Ascending aorta (tissue), 2 donors: ENCODE results near the gene ABCB8. TPM values are rescaled to one million over a fixed set of nuclear protein-coding genes. Genes with fewer than 3 reads are reported as not detected.

Source experiments
- DNase-seq, 2 donors: peaks; one replicate each; pipeline ENCODE4 v3.0.0-alpha.2; 2019; ENCODE audit warnings: low spot score in 2 of 2
- H3K27ac ChIP-seq, 2 donors: fragments of 200-600 bp; sonication (generic); one replicate each; pipeline ENCODE4 v1.5.1; 2016 to 2017; ENCODE audit warnings: mild to moderate bottlenecking in 1 of 2
- H3K27me3 ChIP-seq: fragments of 200-600 bp; sonication (generic); one replicate; pipeline ENCODE4 v1.5.1; 2017
- H3K36me3 ChIP-seq, 2 donors: fragments of 200-600 bp; sonication (generic); one replicate each; pipeline ENCODE4 v1.5.1; 2016
- H3K4me1 ChIP-seq, 2 donors: fragments of 200-600 bp; sonication (generic); one replicate each; pipeline ENCODE4 v1.5.1; 2016 to 2017; ENCODE audit warnings: mild to moderate bottlenecking in 1 of 2
- H3K4me3 ChIP-seq, 2 donors: fragments of 200-600 bp; sonication (generic); one replicate each; pipeline ENCODE4 v1.5.1; 2016 to 2017; ENCODE audit warnings: mild to moderate bottlenecking in 1 of 2
- H3K9me3 ChIP-seq, 2 donors: fragments of 200-600 bp; sonication (generic); one replicate each; pipeline ENCODE4 v1.5.1; 2016
- intact Hi-C: fragments of 100-400 bp; cut with DNase I; formaldehyde crosslinking; loops from one replicate; pipeline ENCODE4 v1.15.1; 2023
- total RNA-seq: library from RNA; depleted of rRNA; stranded (reverse); fragments of >200 nt; gene quantifications from one replicate; pipeline ENCODE4 v1.1.0, GENCODE V29; 2016
- TF ChIP-seq, protein P1 (sequence below), 3 experiments: fragments of 200-600 bp in 2 of 3; fragments of 450-650 bp in 1 of 3; sonication (generic) in 2 of 3; IDR thresholded peaks; one replicate each; pipeline ENCODE4 v1.5.1; 2016 to 2019; ENCODE audit warnings: antibody characterized with exemption in 3 of 3, mild to moderate bottlenecking in 1 of 3, moderate library complexity in 1 of 3

Gene ABCB8
- total RNA-seq, 1 donor from 2014 or later = 50.8 TPM

DNA sequence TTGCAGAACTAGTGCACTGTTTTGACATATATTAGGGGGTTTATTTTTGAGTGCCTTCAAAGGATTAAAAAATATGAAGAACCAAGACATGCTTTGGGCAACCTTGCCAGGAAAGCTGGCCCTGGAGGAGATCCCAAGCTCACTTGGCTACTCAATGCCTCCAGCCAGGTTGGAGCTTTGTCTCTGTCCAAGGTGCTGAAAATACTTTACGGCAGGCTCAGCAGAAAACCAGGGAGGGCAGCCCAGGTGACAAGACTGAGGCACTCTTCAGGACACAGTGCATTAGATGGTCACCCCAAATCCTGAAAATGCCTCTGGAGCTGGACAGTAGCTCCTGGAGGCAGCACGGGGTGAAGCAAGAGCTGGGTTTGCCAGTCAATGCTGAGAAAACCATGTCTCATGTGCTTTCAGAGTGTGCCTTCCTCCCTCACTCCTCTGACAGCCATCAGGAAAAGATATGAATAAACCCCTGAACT lies 44.3 kb upstream of the ABCB8 start:
- TF ChIP-seq, protein P1, sequence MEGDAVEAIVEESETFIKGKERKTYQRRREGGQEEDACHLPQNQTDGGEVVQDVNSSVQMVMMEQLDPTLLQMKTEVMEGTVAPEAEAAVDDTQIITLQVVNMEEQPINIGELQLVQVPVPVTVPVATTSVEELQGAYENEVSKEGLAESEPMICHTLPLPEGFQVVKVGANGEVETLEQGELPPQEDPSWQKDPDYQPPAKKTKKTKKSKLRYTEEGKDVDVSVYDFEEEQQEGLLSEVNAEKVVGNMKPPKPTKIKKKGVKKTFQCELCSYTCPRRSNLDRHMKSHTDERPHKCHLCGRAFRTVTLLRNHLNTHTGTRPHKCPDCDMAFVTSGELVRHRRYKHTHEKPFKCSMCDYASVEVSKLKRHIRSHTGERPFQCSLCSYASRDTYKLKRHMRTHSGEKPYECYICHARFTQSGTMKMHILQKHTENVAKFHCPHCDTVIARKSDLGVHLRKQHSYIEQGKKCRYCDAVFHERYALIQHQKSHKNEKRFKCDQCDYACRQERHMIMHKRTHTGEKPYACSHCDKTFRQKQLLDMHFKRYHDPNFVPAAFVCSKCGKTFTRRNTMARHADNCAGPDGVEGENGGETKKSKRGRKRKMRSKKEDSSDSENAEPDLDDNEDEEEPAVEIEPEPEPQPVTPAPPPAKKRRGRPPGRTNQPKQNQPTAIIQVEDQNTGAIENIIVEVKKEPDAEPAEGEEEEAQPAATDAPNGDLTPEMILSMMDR (IDR thresholded peaks at IDR 0.05) = no peak
- intact Hi-C loops = no loop called here
- H3K9me3 ChIP-seq = no peaks in the 10 kb centered on the region
- H3K36me3 ChIP-seq = no peaks in the 10 kb centered on the region
- no peaks in the 10 kb centered on the region for H3K4me1 ChIP-seq
- no peak for DNase-seq
- H3K27me3 ChIP-seq = peaks cover 3% of the 10 kb centered on the region
- no peak overlapping the region for H3K4me3 ChIP-seq
- no peak overlapping the region for H3K27ac ChIP-seq

DNA sequence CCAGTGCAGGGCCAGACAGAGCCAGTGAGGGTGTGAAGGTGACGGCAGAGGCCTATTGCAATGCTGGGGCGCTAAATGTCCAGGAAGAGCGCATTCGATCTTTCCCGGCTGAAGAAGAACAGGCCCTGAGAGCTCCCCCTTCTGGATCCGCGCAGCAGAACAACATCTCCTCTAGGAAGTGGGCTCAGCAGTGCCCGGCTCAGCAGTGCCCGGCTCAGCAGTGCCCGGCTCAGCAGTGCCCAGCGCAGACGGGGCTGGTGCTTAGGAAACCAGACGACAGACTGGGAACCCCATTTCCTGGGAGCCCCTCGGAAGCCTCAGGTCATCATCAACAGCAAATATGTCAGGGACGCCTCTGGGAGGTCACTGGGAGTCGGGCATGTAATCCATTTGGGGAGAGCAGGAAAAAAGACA lies 42.1 kb upstream of the ABCB8 start:
- Histone ChIP-seq H3K27me3 (no peaks in the 10 kb centered on the region), H3K36me3 (no peaks in the 10 kb centered on the region), H3K4me3 (no peak overlapping the region), H3K4me1 (no peaks in the 10 kb centered on the region), H3K27ac (no peak overlapping the region), H3K9me3 (no peaks in the 10 kb centered on the region)
- no peak for DNase-seq
- intact Hi-C loops = no loop called here
- TF ChIP-seq, protein P1 (IDR thresholded peaks at IDR 0.05) = peak; percentile 17 to 36 (median 18)

DNA sequence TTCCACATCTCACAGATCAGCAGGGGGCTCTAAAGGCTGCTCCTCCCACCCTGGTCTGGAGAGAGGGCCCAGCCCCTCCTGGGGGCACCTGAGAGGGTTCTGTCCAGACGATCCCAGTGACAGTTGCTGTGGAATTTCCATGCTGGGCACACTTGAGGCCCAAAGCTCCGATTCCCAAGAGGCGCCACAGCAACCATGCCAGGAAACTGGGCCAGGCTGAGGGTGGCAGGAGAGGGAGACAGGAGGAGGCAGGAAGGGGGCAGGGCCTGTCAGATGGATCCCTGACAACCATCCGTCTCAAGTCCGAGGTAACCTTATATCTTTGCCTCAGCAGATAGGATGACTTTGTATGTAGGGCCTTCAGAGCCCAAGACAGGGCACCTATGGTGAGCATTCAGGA lies 41.7 kb upstream of the ABCB8 start:
- intact Hi-C loops = no loop called here
- H3K27me3 ChIP-seq = no peaks in the 10 kb centered on the region
- no peak for DNase-seq
- no peak overlapping the region for H3K4me3 ChIP-seq
- H3K36me3 ChIP-seq = no peaks in the 10 kb centered on the region
- no peaks in the 10 kb centered on the region for H3K4me1 ChIP-seq
- TF ChIP-seq, protein P1 (IDR thresholded peaks at IDR 0.05) = no peak
- H3K27ac ChIP-seq = no peak overlapping the region
- no peaks in the 10 kb centered on the region for H3K9me3 ChIP-seq

DNA sequence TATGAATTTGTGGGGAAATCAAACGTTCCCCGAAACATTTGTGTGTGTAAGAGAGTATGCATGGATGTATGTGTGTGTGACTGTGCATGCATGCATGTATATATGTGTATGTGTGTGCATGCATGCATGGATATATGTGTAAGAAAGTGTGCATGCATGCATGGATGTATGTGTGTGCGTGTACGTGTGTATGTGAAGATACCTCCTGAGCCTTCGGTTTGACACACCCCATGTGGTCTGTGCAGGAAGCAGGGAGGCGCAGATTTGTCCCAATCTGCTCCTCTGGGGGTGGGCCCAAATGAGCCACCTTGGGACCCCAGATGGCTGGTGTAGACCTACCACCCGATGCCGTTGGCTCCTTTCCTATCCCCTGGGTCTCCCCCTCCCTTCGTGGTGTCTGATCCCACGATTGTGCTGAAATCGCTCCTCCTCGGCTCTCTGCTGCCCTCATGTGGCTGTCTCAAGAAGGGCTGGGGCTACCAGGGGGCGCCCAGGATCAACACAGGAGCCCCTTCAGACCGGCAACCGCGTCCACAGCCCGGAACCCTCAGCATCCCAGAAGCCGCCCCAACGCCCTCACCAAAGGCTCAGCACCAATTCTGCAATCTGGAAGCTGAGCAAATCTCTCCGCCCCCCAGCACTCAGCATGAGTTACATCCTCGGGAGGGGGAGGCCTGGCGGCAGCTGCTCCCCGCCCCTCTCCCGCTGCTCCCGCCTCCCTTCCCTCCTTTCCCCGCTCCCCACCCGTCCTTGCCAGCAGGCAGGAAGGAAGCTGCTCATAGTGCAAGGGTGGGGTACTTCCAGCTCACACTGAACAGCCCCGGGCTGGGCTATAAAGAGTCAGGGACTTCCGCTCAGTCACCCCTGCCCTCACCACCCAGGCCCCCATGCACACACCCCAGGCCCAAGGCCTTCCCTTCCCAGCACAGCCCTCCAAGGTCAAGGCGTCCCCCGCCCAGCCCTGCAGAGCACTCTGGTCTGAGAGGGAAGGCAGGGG lies 39.7 kb upstream of the ABCB8 start:
- no peaks in the 10 kb centered on the region for H3K27me3 ChIP-seq
- TF ChIP-seq, protein P1 (IDR thresholded peaks at IDR 0.05) = peak; percentile 49 to 63 (median 53)
- no peaks in the 10 kb centered on the region for H3K9me3 ChIP-seq
- no peaks in the 10 kb centered on the region for H3K4me1 ChIP-seq
- no peak overlapping the region for H3K27ac ChIP-seq
- intact Hi-C loops = loop anchor here (2.0 kb wide), 1 partner anchor 90 kb away; no protein-coding TSS in a partner anchor
- no peak overlapping the region for H3K4me3 ChIP-seq
- no peak for DNase-seq
- H3K36me3 ChIP-seq = no peaks in the 10 kb centered on the region

DNA sequence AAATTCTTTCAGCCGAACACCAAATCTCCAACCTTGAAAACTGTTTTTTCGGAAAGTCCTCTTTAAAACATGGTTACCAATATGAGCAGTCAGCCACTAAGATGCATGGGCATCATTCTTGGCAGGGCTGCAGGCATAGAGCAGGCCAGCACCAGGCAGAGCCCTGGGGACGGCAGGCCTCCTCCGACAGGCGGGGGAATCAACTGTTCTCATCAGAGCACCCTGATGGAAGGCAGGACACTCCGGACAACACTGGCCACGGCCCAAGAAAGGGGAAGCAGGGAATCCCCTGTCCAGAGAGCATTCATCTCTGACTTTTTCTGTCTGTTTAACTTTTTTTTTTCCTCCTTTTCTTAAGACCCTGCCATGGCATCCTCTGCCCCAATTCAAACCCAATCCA lies 38.8 kb upstream of the ABCB8 start:
- DNase-seq = no peak
- Histone ChIP-seq H3K4me3 (no peak overlapping the region), H3K36me3 (no peaks in the 10 kb centered on the region), H3K4me1 (no peaks in the 10 kb centered on the region), H3K9me3 (no peaks in the 10 kb centered on the region), H3K27ac (no peak overlapping the region), H3K27me3 (no peaks in the 10 kb centered on the region)
- TF ChIP-seq, protein P1 (IDR thresholded peaks at IDR 0.05) = no peak
- intact Hi-C loops = loop anchor here (2.0 kb wide), 1 partner anchor 91 kb away; no protein-coding TSS in a partner anchor
